NT2/D1 (cell line): ENCODE results near the gene DNAJB8.

Experiments
- YY1 ChIP-seq: IDR thresholded peaks from 2 replicates; pipeline ENCODE4 v1.6.1; 2011; ENCODE audit not compliant: insufficient read length, insufficient read depth
- ZNF274 ChIP-seq: IDR thresholded peaks from 2 replicates; pipeline ENCODE4 v1.6.1; 2011; ENCODE audit warnings: mild to moderate bottlenecking, low read depth, low read length

DNA sequence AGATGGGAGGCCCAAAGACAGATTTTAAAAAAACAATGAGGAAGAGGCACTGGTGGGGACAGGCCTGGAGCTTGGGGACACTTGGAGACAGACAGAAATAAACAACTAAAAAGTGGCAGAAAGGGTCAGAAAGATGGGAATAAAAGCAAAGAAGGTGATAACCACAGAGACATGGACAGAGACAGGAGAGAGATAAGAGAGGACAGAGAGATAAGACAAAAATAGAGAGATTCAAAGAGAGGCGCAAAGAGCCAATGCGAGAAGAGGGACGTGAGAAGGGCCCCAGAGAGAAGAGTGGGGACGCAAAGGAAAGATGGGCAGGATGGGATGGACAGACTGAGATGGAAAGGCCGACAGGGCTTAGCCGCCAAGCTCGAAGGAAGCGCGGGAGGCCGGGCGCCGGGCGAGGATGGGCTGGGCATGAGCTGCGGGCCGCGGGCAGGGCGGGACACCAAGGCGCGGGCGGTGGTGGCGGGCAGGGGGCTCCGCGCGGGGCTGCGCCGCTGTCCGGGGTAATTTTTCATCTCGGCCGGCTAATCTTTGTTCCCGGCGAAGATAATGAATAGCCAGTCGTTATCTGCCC lies 29.4 kb upstream of the DNAJB8 start:
- no peak for TF ChIP-seq YY1
- TF ChIP-seq ZNF274 = no peak
